ENCODE measurements around the gene CFDP1. TPM values are rescaled to one million over a fixed set of nuclear protein-coding genes. Genes with fewer than 3 reads are reported as not detected.

The CFDP1 gene
- total RNA-seq, 2 donors from 2014 or later = 35.1 to 52.3 TPM

DNA sequence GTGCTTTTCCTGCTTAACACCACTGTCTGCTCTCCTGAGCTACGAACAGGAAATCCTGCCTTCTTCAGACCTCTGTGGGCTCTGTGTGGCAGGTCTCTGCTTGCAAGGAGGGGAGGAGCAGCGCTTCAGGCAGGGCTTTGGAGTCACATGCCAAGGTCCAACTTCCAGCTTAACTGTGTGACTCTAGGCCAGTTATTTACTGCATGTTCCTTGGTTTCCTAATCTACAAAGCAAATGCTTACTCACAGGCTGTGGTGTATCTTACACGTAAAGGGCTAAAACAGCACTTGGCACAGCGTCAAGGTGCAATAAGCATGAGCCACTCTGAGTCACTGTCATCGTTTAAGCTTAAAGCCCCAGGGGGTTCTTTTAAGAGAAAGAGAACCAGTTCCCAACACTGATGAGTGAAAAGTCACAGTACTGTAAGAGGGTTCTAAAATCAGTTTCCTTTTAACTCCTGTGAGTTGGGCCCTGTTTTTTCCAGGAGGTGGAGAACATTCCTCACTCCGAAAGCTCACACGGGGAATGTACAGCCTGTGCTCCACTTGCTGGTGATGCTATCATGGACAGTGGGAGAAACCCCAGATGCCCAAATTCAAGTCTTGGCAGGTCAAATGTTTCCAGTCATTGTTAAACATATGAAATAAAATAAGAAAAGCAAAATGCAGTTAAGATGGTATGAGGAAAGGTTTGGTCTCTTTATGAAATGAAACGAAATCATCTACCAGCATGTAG is 127.8 kb downstream of the CFDP1 start:
- Mint-ChIP-seq H3K36me3 (ENCODE audit: low read depth) (peaks cover 43% of the 10 kb centered on the region), H3K27me3 (no peaks in the 10 kb centered on the region), H3K27ac (peak overlapping the region; percentile 87), H3K4me1 (peaks cover 20% of the 10 kb centered on the region), H3K9me3 (no peaks in the 10 kb centered on the region), H3K4me3 (peak overlapping the region; percentile 15)
- ATAC-seq (replicated peaks) = peak; percentile 97

DNA sequence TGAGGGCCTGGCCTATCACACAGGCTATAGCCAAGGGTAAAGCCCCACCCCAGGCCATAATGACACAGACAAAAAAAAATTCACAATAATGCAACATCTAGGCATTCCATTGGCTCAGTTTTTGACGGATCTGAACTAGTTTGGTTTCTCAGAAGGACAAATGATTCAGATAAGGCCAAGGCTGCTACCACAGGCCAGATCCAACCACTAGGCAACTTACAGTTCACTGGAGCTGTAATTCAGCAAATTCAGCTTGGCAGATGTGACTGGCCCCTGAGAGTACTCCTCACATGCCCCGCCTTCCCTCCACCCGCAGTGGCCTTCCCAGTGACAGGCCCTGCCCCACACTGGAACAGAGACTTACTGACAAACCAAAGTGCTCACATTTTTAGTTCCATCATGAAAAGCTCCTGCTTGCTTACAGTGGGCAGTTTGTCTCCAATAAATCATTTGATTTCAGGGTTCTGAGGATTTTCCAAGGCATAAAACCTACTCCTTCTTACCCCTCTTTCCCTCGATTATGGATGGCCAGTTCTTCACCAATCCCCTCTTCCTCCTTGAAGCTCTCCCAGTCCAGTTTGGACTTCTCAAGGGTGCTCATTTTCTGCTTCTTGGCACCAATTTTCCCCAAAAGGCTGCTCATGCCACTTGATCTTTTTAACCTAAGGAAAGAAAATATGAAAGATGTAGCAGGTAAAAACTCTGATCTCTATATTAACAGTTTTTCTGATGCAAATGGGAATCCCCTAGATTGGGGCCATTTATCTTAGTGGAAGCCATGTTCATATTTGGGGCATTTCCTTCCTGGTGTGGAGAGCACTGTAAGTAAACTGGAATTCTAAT is 128.6 kb downstream of the CFDP1 start:
- H3K36me3 Mint-ChIP-seq (ENCODE audit: low read depth) = peaks cover 50% of the 10 kb centered on the region
- H3K27ac Mint-ChIP-seq = peak overlapping the region; percentile 87
- H3K4me1 Mint-ChIP-seq = peaks cover 22% of the 10 kb centered on the region
- no peaks in the 10 kb centered on the region for H3K27me3 Mint-ChIP-seq
- H3K9me3 Mint-ChIP-seq = no peaks in the 10 kb centered on the region
- peak overlapping the region; percentile 15 for H3K4me3 Mint-ChIP-seq
- ATAC-seq (replicated peaks) = no peak

GRCh38 chr16:75301804-75302203 is 131.5 kb downstream of the CFDP1 start:
- Mint-ChIP-seq H3K4me1 (peaks cover 18% of the 10 kb centered on the region), H3K36me3 (ENCODE audit: low read depth) (peaks cover 79% of the 10 kb centered on the region), H3K27me3 (no peaks in the 10 kb centered on the region), H3K9me3 (no peaks in the 10 kb centered on the region), H3K27ac (no peak overlapping the region), H3K4me3 (no peak overlapping the region)
- ATAC-seq (replicated peaks) = no peak

DNA sequence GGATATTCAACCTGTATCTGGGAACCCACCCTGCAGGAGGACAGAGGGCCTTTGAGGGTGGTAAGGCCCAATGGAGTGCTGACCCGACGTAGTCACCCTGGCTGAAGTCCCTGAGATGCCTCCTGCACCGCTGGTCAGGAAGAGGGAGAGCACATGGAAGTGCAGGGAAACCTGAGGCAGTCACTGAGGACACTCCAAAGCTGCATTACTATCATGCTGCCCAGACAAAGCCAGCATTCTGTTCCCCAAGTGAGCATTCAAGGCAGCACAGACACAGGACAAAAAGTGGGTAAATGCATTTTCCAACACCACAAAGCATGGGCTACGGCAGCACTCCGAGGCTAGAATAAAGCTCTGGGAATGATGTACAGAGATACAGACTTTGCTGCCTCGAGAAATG is 135.0 kb downstream of the CFDP1 start:
- Mint-ChIP-seq H3K4me1 (peaks cover 4% of the 10 kb centered on the region), H3K27me3 (no peaks in the 10 kb centered on the region), H3K4me3 (no peak overlapping the region), H3K36me3 (ENCODE audit: low read depth) (peaks cover 93% of the 10 kb centered on the region), H3K27ac (no peak overlapping the region), H3K9me3 (no peaks in the 10 kb centered on the region)
- no peak for ATAC-seq (replicated peaks)

DNA sequence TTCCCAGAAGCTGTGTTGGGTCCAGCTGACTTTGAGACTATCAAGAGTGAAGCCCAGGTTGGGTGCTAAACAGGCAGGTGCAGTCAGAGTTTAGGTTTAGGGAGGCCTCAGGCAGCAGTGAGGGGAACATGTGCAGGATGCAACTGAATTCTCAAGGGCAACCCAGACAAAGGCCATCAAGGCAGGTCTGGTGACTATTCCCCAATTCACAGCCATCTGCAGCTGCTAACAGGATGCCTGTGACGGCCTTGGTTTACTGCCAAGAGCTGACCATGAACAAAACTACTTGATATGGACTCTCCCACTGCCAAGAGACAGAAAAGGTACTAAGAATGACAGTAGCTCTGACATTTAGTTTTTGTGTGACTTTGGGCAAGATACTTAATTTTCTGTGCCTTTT is 136.7 kb downstream of the CFDP1 start:
- Mint-ChIP-seq H3K36me3 (ENCODE audit: low read depth) (peaks cover 98% of the 10 kb centered on the region), H3K4me3 (no peak overlapping the region), H3K27me3 (no peaks in the 10 kb centered on the region), H3K27ac (no peak overlapping the region), H3K9me3 (no peaks in the 10 kb centered on the region), H3K4me1 (peaks cover 4% of the 10 kb centered on the region)
- ATAC-seq (replicated peaks) = no peak

DNA sequence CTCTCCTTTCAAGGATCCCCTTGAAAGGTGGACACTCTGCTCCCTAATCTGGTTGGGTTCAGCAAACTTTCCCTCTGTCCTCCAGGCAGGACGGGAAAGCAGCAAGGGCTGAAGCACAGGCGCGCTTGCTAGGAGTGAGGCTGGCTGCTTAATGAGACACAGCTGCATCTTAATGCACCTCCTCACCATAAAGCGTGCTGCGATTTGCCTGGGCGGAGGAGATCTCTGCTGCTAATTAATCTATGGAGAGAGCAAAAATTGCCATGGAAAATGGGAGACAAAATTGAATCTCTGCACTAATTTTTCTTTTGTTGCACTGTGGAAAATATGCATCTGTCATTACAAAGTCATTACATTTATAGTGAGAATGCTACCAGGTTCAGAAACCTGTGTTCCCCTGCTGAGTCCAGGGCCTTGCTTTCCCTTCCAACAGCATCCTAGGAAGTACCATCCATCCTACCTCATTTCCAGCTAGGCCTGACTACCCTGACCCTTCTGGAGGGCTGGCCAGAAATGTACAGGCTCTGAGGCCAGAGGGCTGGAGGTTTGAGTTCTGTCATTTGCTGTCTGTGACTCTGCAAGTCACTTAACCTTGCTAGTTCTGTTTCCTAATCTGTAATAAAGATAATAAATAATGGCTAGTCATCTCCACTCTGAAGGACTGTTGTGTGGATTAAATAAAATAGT is 138.4 kb downstream of the CFDP1 start:
- Mint-ChIP-seq H3K36me3 (ENCODE audit: low read depth) (peaks cover 98% of the 10 kb centered on the region), H3K27me3 (peaks cover 5% of the 10 kb centered on the region), H3K9me3 (no peaks in the 10 kb centered on the region), H3K27ac (no peak overlapping the region), H3K4me3 (no peak overlapping the region), H3K4me1 (peaks cover 4% of the 10 kb centered on the region)
- ATAC-seq (replicated peaks) = no peak

- Mint-ChIP-seq H3K9me3 (no peaks in the 10 kb centered on the region), H3K36me3 (ENCODE audit: low read depth) (peaks cover 98% of the 10 kb centered on the region), H3K4me1 (peaks cover 4% of the 10 kb centered on the region), H3K27me3 (peaks cover 6% of the 10 kb centered on the region), H3K27ac (no peak overlapping the region), H3K4me3 (no peak overlapping the region)
- ATAC-seq (replicated peaks) = no peak
Measured at GRCh38 chr16:75293772-75294171, 139.5 kb downstream of the CFDP1 start.

DNA sequence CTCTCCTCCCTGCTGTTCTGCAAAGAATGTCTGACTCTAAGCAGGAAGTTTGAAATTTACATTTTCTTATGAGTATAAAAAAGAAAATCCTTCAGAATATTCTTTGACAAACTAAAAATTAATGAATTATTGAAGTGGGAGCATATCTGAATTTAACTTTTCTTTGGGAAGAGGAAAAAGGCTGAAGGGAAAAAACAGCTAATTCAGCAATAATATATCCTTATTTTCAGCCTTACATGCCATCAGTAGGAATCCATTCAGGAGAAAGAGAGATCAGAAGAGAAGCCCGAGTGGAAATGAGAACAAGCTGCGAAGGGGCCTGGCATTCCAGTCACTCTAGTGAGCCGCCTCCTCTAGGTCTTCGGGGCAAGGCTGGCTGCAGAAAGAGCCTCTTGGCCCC is 140.1 kb downstream of the CFDP1 start:
- no peak for ATAC-seq (replicated peaks)
- H3K27ac Mint-ChIP-seq = no peak overlapping the region
- peaks cover 10% of the 10 kb centered on the region for H3K4me1 Mint-ChIP-seq
- peaks cover 98% of the 10 kb centered on the region for H3K36me3 Mint-ChIP-seq (ENCODE audit: low read depth)
- peaks cover 10% of the 10 kb centered on the region for H3K27me3 Mint-ChIP-seq
- no peaks in the 10 kb centered on the region for H3K9me3 Mint-ChIP-seq
- no peak overlapping the region for H3K4me3 Mint-ChIP-seq

GRCh38 chr16:75292691-75293090 is 140.6 kb downstream of the CFDP1 start:
- Mint-ChIP-seq H3K4me3 (no peak overlapping the region), H3K36me3 (ENCODE audit: low read depth) (peaks cover 93% of the 10 kb centered on the region), H3K27me3 (peaks cover 10% of the 10 kb centered on the region), H3K27ac (no peak overlapping the region), H3K9me3 (no peaks in the 10 kb centered on the region), H3K4me1 (peaks cover 10% of the 10 kb centered on the region)
- no peak for ATAC-seq (replicated peaks)

DNA sequence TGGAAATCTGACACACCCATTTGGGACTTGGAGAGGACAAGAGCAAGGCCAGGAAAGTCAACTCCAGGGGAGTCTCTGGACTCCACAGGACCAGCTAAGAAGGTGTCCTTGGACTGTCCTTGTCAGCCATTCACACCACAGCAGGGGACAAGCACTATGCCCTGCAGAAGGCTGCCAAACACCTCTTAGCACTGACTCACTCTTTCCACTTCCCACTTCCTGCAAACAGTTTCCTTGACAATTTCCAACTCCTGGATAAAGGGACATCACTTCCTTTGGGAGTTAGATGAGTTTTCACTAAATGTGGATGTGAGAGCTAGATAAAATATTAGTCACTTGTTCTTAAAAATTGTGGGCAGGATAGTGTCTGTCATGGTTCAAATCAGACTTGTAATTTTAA is 144.1 kb downstream of the CFDP1 start:
- Mint-ChIP-seq H3K27ac (no peak overlapping the region), H3K9me3 (no peaks in the 10 kb centered on the region), H3K27me3 (peaks cover 10% of the 10 kb centered on the region), H3K36me3 (ENCODE audit: low read depth) (peaks cover 65% of the 10 kb centered on the region), H3K4me3 (peak overlapping the region; percentile 53), H3K4me1 (peaks cover 10% of the 10 kb centered on the region)
- ATAC-seq (replicated peaks) = no peak

GRCh38 chr16:75288596-75289120 is 144.6 kb downstream of the CFDP1 start:
- peak overlapping the region; percentile 83 for H3K27ac Mint-ChIP-seq
- H3K4me1 Mint-ChIP-seq = peaks cover 10% of the 10 kb centered on the region
- peak; percentile 89 for ATAC-seq (replicated peaks)
- H3K27me3 Mint-ChIP-seq = peaks cover 10% of the 10 kb centered on the region
- peaks cover 60% of the 10 kb centered on the region for H3K36me3 Mint-ChIP-seq (ENCODE audit: low read depth)
- no peaks in the 10 kb centered on the region for H3K9me3 Mint-ChIP-seq
- peak overlapping the region; percentile 53 for H3K4me3 Mint-ChIP-seq

DNA sequence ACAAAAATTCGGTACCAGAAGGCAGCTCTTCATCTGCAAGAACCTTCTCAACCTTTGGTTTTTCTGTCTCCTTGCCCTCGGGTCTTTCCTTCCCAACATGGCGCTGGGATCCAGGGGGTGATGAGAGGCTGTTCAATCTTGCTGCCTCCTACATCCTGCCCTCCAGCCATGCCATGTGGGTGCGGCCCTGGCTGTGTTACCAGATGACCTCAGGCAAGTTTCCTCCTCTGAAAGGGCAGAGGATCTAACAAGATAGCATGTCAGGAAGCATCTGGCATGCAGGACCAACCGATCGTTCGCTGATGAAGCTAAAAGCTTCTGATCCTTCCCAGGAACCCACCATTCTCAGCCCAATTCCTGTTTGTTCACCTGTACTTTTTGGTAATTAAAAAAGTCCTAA is 145.1 kb downstream of the CFDP1 start:
- Mint-ChIP-seq H3K9me3 (no peaks in the 10 kb centered on the region), H3K27ac (peak overlapping the region; percentile 83), H3K4me3 (peak overlapping the region; percentile 53), H3K36me3 (ENCODE audit: low read depth) (peaks cover 55% of the 10 kb centered on the region), H3K4me1 (peaks cover 10% of the 10 kb centered on the region), H3K27me3 (peaks cover 10% of the 10 kb centered on the region)
- peak; percentile 17 for ATAC-seq (replicated peaks)

DNA sequence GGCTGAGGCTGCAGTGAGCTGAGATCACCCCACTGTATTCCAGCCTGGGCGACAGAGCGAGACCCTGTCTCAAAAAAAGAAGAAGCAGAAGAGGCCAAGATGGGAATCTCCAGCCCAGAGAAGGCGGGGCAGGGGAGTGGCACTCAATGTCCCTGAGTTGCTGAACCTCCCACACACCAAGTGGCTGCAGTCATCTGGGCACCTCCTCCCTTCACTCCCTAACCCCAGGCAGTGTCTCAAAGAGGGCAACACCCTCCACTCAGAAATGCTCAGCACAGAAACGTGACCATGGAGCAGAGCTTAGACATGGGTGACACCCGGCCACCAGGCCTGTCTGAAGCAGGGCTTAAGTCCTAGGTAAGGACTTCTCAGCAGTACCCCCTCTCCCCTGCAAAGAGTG is 145.6 kb downstream of the CFDP1 start:
- H3K4me1 Mint-ChIP-seq = peaks cover 10% of the 10 kb centered on the region
- no peak for ATAC-seq (replicated peaks)

GRCh38 chr16:75286389-75286788 is 146.9 kb downstream of the CFDP1 start:
- Mint-ChIP-seq H3K4me3 (no peak overlapping the region), H3K27ac (no peak overlapping the region), H3K4me1 (peaks cover 10% of the 10 kb centered on the region), H3K27me3 (peaks cover 9% of the 10 kb centered on the region), H3K9me3 (no peaks in the 10 kb centered on the region), H3K36me3 (ENCODE audit: low read depth) (peaks cover 37% of the 10 kb centered on the region)
- no peak for ATAC-seq (replicated peaks)

More for the DNA sequence above, 145.6 kb downstream of the CFDP1 start:
- Mint-ChIP-seq H3K36me3 (ENCODE audit: low read depth) (peaks cover 50% of the 10 kb centered on the region), H3K4me3 (no peak overlapping the region), H3K27me3 (peaks cover 10% of the 10 kb centered on the region), H3K9me3 (no peaks in the 10 kb centered on the region), H3K27ac (no peak overlapping the region)
